ENCODE results near the gene HSPG2.

GRCh38 chr1:21875621-21876063 is 61.5 kb downstream of the HSPG2 start:
- TF ChIP-seq HDAC6 (IDR thresholded peaks at IDR 0.05; ENCODE audit: unreplicated experiment): no peak
- TF ChIP-seq MTA3 (IDR thresholded peaks at IDR 0.05; ENCODE audit: borderline replicate concordance, low read length): no peak
- no peak for TF ChIP-seq YY1 (IDR thresholded peaks at IDR 0.05; ENCODE audit: low read depth, low read length)
- no peak for TF ChIP-seq POU2F2 (IDR thresholded peaks at IDR 0.05; ENCODE audit: borderline replicate concordance, low read depth, low read length)
- TF ChIP-seq ZSCAN29 (IDR thresholded peaks at IDR 0.05): no peak
- TF ChIP-seq POLR2A (IDR thresholded peaks at IDR 0.05; ENCODE audit: low read depth, low read length): no peak

All from GM12878 (cell line).